IMR-90 (cell line): Measurements from ENCODE around the gene PRKCE. TPM values are rescaled to one million over a fixed set of nuclear protein-coding genes. Genes with fewer than 3 reads are reported as not detected.

Experiments used
- ATAC-seq: fragments of 200-7000 bp; cut with Tn5 transposase; 2 replicates; pipeline ENCODE4 v1.9.1; 2020; ENCODE audit warnings: low read depth, mild to moderate bottlenecking, moderate library complexity
- BruUV-seq: library from RNA; stranded (reverse); fragments of 400-500 nt; replicated peaks from 2 replicates; lab custom pipeline; 2021; lab: Mats Ljungman, UMichigan
- CTCF ChIA-PET: fragments of 300-600 bp; formaldehyde crosslinking; extraction: SDS; loops from one replicate; lab custom pipeline; 2021; ENCODE audit warnings: antibody characterized with exemption; lab: Yijun Ruan, JAX
- POLR2A ChIA-PET: fragments of 300-600 bp; sonication (Branson Sonifier 250); formaldehyde crosslinking; loops from one replicate; lab custom pipeline; 2022; ENCODE audit warnings: antibody characterized with exemption; ENCODE audit not compliant: unreplicated experiment; lab: Charles Lee
- DNase-seq: peaks from one replicate; pipeline ENCODE4 v3.0.0; 2013
- H2AFZ ChIP-seq: replicated peaks from 2 replicates; pipeline ENCODE3; 2013; ENCODE audit warnings: low read length, mild to moderate bottlenecking; ENCODE audit not compliant: poor library complexity
- H2AK5ac ChIP-seq: 2 replicates; pipeline ENCODE4 v1.6.1; 2013; ENCODE audit warnings: low read depth, low read length, inconsistent platforms
- H2AK9ac ChIP-seq: replicated peaks from 2 replicates; pipeline ENCODE3; 2013; ENCODE audit warnings: mild to moderate bottlenecking, low read depth, low read length, moderate library complexity; ENCODE audit not compliant: poor library complexity
- H2BK120ac ChIP-seq: 2 replicates; pipeline ENCODE4 v1.6.1; 2013; ENCODE audit warnings: low read depth, low read length, inconsistent platforms
- H2BK15ac ChIP-seq: 3 replicates; pipeline ENCODE4 v1.6.1; 2013; ENCODE audit warnings: low read depth, low read length, inconsistent platforms
- H2BK20ac ChIP-seq: 2 replicates; pipeline ENCODE4 v1.6.1; 2013; ENCODE audit warnings: low read depth, mild to moderate bottlenecking, inconsistent platforms, low read length, moderate library complexity
- H2BK5ac ChIP-seq: 2 replicates; pipeline ENCODE4 v1.6.1; 2013; ENCODE audit warnings: mild to moderate bottlenecking, low read depth, low read length, inconsistent platforms; ENCODE audit not compliant: poor library complexity, severe bottlenecking
- H3K14ac ChIP-seq: replicated peaks from 2 replicates; pipeline ENCODE4 v1.6.1; 2013; ENCODE audit warnings: low read depth, low read length, inconsistent platforms
- H3K18ac ChIP-seq: 2 replicates; pipeline ENCODE4 v1.6.1; 2013; ENCODE audit warnings: low read depth, low read length, control low read depth
- H3K23ac ChIP-seq: 2 replicates; pipeline ENCODE4 v1.6.1; 2013; ENCODE audit warnings: low read depth, low read length, inconsistent platforms
- H3K27ac ChIP-seq: 2 replicates; pipeline ENCODE4 v1.5.1; 2013; ENCODE audit warnings: mild to moderate bottlenecking, control low read depth, low read length; ENCODE audit not compliant: insufficient read depth
- H3K27me3 ChIP-seq: 2 replicates; pipeline ENCODE4 v1.6.1; 2013; ENCODE audit warnings: low read length; ENCODE audit not compliant: control insufficient read depth, insufficient read depth
- H3K36me3 ChIP-seq: 2 replicates; pipeline ENCODE4 v1.6.1; 2013; ENCODE audit warnings: low read length, mixed read lengths; ENCODE audit not compliant: control insufficient read depth, insufficient read depth
- H3K4ac ChIP-seq: 2 replicates; pipeline ENCODE4 v1.6.1; 2013; ENCODE audit warnings: low read depth, low read length, inconsistent platforms
- H3K4me1 ChIP-seq: 2 replicates; pipeline ENCODE4 v1.6.1; 2013; ENCODE audit warnings: low read length, mixed read lengths; ENCODE audit not compliant: control insufficient read depth, insufficient read depth
- H3K4me2 ChIP-seq: 2 replicates; pipeline ENCODE4 v1.6.1; 2013; ENCODE audit warnings: low read depth, mild to moderate bottlenecking, control low read depth, low read length, moderate library complexity
- H3K4me3 ChIP-seq: 2 replicates; pipeline ENCODE4 v1.5.1; 2013; ENCODE audit warnings: low read depth, mild to moderate bottlenecking, control low read depth, low read length, moderate library complexity; ENCODE audit not compliant: insufficient read depth
- H3K56ac ChIP-seq: 2 replicates; pipeline ENCODE4 v1.6.1; 2013; ENCODE audit warnings: low read length, inconsistent platforms; ENCODE audit not compliant: insufficient read depth; ENCODE audit errors: extremely low read depth
- H3K79me1 ChIP-seq, 2 experiments: 2 replicates each; pipeline ENCODE4 v1.6.1; 2013; ENCODE audit warnings: low read length in 2 of 2, inconsistent platforms in 1 of 2, low read depth in 1 of 2
- H3K9ac ChIP-seq: 2 replicates; pipeline ENCODE4 v1.6.1; 2013; ENCODE audit warnings: low read depth, low read length, control low read depth
- H3K9me1 ChIP-seq: 2 replicates; pipeline ENCODE4 v1.6.1; 2013; ENCODE audit warnings: low read length, inconsistent platforms; ENCODE audit not compliant: insufficient read depth
- H3K9me3 ChIP-seq: 2 replicates; pipeline ENCODE4 v1.6.1; 2013; ENCODE audit warnings: low read length; ENCODE audit not compliant: control insufficient read depth, insufficient read depth
- H4K20me1 ChIP-seq: 2 replicates; pipeline ENCODE4 v1.6.1; 2013; ENCODE audit warnings: low read length, inconsistent platforms; ENCODE audit not compliant: insufficient read depth
- H4K5ac ChIP-seq: 2 replicates; pipeline ENCODE4 v1.6.1; 2013; ENCODE audit warnings: mild to moderate bottlenecking, low read depth, low read length, control low read depth
- H4K8ac ChIP-seq, 2 experiments: 2 replicates each; pipeline ENCODE4 v1.6.1; 2013; ENCODE audit warnings: low read depth in 2 of 2, low read length in 2 of 2, control low read depth in 1 of 2, inconsistent platforms in 1 of 2
- H4K91ac ChIP-seq: 2 replicates; pipeline ENCODE4 v1.6.1; 2013; ENCODE audit warnings: low read depth, low read length, inconsistent platforms; ENCODE audit not compliant: insufficient read depth
- CEBPB ChIP-seq: IDR thresholded peaks from 2 replicates; pipeline ENCODE4 v1.6.1; 2012; ENCODE audit warnings: low read depth, low read length, improper control_type of control experiment
- POLR2A ChIP-seq: IDR thresholded peaks from 2 replicates; pipeline ENCODE4 v1.6.1; 2012; ENCODE audit warnings: mild to moderate bottlenecking, low read depth, low read length
- RCOR1 ChIP-seq: IDR thresholded peaks from 2 replicates; pipeline ENCODE4 v1.6.1; 2012; ENCODE audit warnings: mild to moderate bottlenecking, low read length, improper control_type of control experiment; ENCODE audit not compliant: insufficient replicate concordance
- WGBS, 2 experiments: methylation state at CpG; one replicate each; pipeline versions ENCODE4 v1.1.5 to v1.1.7; 2013; ENCODE audit warnings: missing lambda C conversion rate in 2 of 2; ENCODE audit not compliant: insufficient read length in 1 of 2; ENCODE audit errors: extremely low coverage in 2 of 2; 5-methylcytosine and 5-hydroxymethylcytosine counted together
- dilution Hi-C: fragments of 300-500 bp; cut with HindIII; formaldehyde crosslinking; loops from one replicate; pipeline ENCODE4 v1.14.3; 2018; ENCODE audit warnings: low sequenced_read_pairs; ENCODE audit not compliant: unreplicated experiment
- in situ Hi-C: fragments of 300-500 bp; cut with MboI; formaldehyde crosslinking; loops from 3 replicates; pipeline ENCODE4 v1.14.3; 2019; ENCODE audit warnings: low sequenced_read_pairs, inconsistent platforms, mixed read lengths
- intact Hi-C: fragments of 100-400 bp; cut with micrococcal nuclease; formaldehyde crosslinking; loops from 2 replicates; pipeline ENCODE4 v1.10.0; 2022
- polyA plus RNA-seq, 3 experiments: library from polyadenylated mRNA; depleted of rRNA; stranded (reverse); fragments of >200 nt; gene quantifications; 2 replicates each; pipeline ENCODE4 v1.2.3, GENCODE V29; 2012; ENCODE audit warnings: low replicate concordance in 1 of 3
- total RNA-seq: library from RNA; depleted of rRNA; stranded (reverse); fragments of >200 nt; gene quantifications from 2 replicates; pipeline ENCODE4 v1.2.3, GENCODE V29; 2012
- TF ChIP-seq, protein P1 (sequence below): fragments of 150-350 bp; IDR thresholded peaks from 2 replicates; pipeline ENCODE4 v1.6.1; 2016; ENCODE audit warnings: low read depth, mild to moderate bottlenecking, low read length, moderate library complexity, borderline replicate concordance

The PRKCE gene
- total and polyA plus RNA-seq, 2 of the 4 experiments (the other 2 are of a cell fraction): 8.1 to 32.4 TPM

DNA sequence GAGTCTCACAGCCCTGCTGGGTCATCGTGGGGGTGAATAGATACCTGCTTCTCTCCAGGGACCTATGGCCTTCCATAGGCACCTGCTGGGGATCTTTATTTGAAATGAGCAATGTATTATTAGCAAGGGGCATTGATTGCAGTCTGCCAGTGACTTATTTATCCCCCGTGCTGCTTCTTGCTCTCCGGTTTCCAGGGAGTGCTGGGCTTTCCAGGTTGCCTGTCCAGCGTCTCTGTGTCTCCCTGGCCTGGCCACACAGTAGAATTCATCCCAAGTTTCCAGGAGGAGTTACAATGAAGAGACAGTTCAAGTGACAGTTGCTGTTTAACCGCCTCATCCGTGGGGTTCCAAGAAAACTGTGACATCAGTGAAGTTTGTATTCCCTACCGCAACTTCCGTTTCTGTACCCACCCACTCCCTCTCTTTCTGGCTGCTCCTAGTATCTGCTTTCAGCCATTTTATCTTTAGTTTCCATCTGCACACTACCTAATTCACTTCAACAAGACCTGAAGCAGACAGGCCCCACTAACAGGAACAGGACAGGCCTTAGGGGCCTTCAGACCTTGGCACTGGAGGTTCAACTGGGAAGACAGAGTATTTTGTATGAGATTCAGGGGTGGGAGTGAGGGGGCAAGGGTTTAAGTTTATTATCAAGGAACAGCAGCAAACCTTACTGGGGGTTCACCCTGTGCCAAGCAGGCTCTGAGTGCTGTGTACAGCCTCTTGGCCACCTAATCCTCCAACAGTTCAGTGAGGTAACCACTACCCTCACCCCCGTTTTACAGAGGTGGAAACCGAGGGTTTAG is 134.8 kb downstream of the PRKCE start:
- POLR2A ChIA-PET: no interaction called here
- Histone ChIP-seq H3K9me1 (peaks cover 2% of the 10 kb centered on the region; the same call in 1 of the 2 replicates), H2AK5ac (no peak overlapping the region), H3K18ac (no peak overlapping the region), H4K91ac (no peak overlapping the region), H2BK20ac (no peak overlapping the region), H3K36me3 (no peaks in the 10 kb centered on the region), H4K20me1 (0 out of 2 replicates have a peak, but pooled peaks cover 4% of the 10 kb centered on the region), H4K5ac (no peak overlapping the region), H2BK120ac (no peak overlapping the region), H2AFZ (no peak overlapping the region), H2BK15ac (no peak overlapping the region), H2AK9ac (no peak overlapping the region), H3K79me1 (peaks cover 5 to 9% of the 10 kb centered on the region in 2 experiments), H3K9ac (no peak overlapping the region), H3K4me1 (no peaks in the 10 kb centered on the region), H3K4me3 (no peak overlapping the region), H3K9me3 (no peaks in the 10 kb centered on the region), H3K27me3 (no peaks in the 10 kb centered on the region), H3K4ac (no peak overlapping the region), H3K27ac (no peak overlapping the region), H3K23ac (no peak overlapping the region), H3K14ac (no peak overlapping the region), H4K8ac (no peak overlapping the region), H3K56ac (no peak overlapping the region), H3K4me2 (no peak overlapping the region), H2BK5ac (no peak overlapping the region)
- WGBS, 2 experiments: 88% methylated on average over 4 of the region's 10 CpGs; no CpG with 5 or more reads in 1 of the 2 experiments
- intact Hi-C loops (no loop called here), in situ Hi-C loops (no loop called here), dilution Hi-C loops (no loop called here)
- DNase-seq (no peak), ATAC-seq (no peak)
- no TSS peak for BruUV-seq
- CTCF ChIA-PET: no interaction called here
- TF ChIP-seq CEBPB (no peak), POLR2A (no peak), RCOR1 (no peak)
- TF ChIP-seq, protein P1, sequence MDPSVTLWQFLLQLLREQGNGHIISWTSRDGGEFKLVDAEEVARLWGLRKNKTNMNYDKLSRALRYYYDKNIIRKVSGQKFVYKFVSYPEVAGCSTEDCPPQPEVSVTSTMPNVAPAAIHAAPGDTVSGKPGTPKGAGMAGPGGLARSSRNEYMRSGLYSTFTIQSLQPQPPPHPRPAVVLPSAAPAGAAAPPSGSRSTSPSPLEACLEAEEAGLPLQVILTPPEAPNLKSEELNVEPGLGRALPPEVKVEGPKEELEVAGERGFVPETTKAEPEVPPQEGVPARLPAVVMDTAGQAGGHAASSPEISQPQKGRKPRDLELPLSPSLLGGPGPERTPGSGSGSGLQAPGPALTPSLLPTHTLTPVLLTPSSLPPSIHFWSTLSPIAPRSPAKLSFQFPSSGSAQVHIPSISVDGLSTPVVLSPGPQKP: no peak
